CD4-positive, alpha-beta T cell (primary cell): ENCODE measurements around the gene DAAM1. TPM values are rescaled to one million over a fixed set of nuclear protein-coding genes. Genes with fewer than 3 reads are reported as not detected.

Experiments
- ATAC-seq: fragments of 200-7000 bp; cut with Tn5 transposase; one replicate; pipeline ENCODE4 v1.10.0; 2022; ENCODE audit warnings: mild to moderate bottlenecking; ENCODE audit not compliant: poor library complexity
- CTCF ChIA-PET: fragments of 350-600 bp; sonication (Branson Sonifier 250); formaldehyde crosslinking; loops from one replicate; lab custom pipeline; 2021; ENCODE audit warnings: antibody characterized with exemption, inconsistent platforms; lab: Charles Lee
- POLR2A ChIA-PET: fragments of 350-600 bp; sonication (Branson Sonifier 250); formaldehyde crosslinking; loops from one replicate; lab custom pipeline; 2021; ENCODE audit warnings: antibody characterized with exemption, inconsistent platforms; lab: Charles Lee
- DNase-seq, 14 experiments: peaks; one replicate each; pipeline ENCODE4 v3.0.0-alpha.2; 2013 to 2020; ENCODE audit warnings: mixed read lengths in 2 of 14
- H3K27ac ChIP-seq, 2 donors: one replicate each; pipeline versions ENCODE4 v1.5.1 to v1.7.0; 2013; ENCODE audit warnings: low read length in 2 of 2, low read depth in 1 of 2, mild to moderate bottlenecking in 1 of 2
- H3K27me3 ChIP-seq, 2 experiments: 1 replicate in 1 of 2; 2 replicates in 1 of 2; pipeline versions ENCODE4 v1.6.1 to v1.7.0; 2013; ENCODE audit warnings: low read length in 2 of 2, control low read depth in 1 of 2, mild to moderate bottlenecking in 1 of 2, moderate library complexity in 1 of 2; ENCODE audit not compliant: insufficient read depth in 2 of 2, control insufficient read depth in 1 of 2
- H3K36me3 ChIP-seq: one replicate; pipeline ENCODE4 v1.6.1; 2013; ENCODE audit warnings: low read length, control low read depth; ENCODE audit not compliant: insufficient read depth
- H3K4me1 ChIP-seq: one replicate; pipeline ENCODE4 v1.6.1; 2013; ENCODE audit warnings: low read length, control low read depth; ENCODE audit not compliant: insufficient read depth
- H3K4me3 ChIP-seq: one replicate; pipeline ENCODE4 v1.5.1; 2013; ENCODE audit warnings: mild to moderate bottlenecking, low read length, moderate library complexity
- H3K9me3 ChIP-seq, 2 experiments: 1 replicate in 1 of 2; 2 replicates in 1 of 2; pipeline versions ENCODE4 v1.6.1 to v1.7.0; 2013; ENCODE audit warnings: low read length in 2 of 2, mild to moderate bottlenecking in 2 of 2, control low read depth in 1 of 2, moderate library complexity in 1 of 2; ENCODE audit not compliant: control insufficient read depth in 1 of 2, insufficient read depth in 1 of 2
- H3K27ac Mint-ChIP-seq: one replicate; pipeline ENCODE4 v1.8.0; 2020; ENCODE audit warnings: mixed read lengths
- H3K27me3 Mint-ChIP-seq: one replicate; pipeline ENCODE4 v1.8.0; 2021; ENCODE audit warnings: mixed read lengths
- H3K36me3 Mint-ChIP-seq: one replicate; pipeline ENCODE4 v1.8.0; 2021; ENCODE audit warnings: low read depth, mixed read lengths
- H3K4me1 Mint-ChIP-seq: one replicate; pipeline ENCODE4 v1.8.0; 2021; ENCODE audit warnings: low read depth, mixed read lengths
- H3K4me3 Mint-ChIP-seq: one replicate; pipeline ENCODE4 v1.8.0; 2020; ENCODE audit warnings: mild to moderate bottlenecking, mixed read lengths
- H3K9me3 Mint-ChIP-seq: one replicate; pipeline ENCODE4 v1.8.0; 2020; ENCODE audit warnings: mixed read lengths
- CTCF ChIP-seq: fragments of 200-600 bp; IDR thresholded peaks from one replicate; pipeline ENCODE4 v1.8.0; 2022; ENCODE audit warnings: antibody characterized with exemption, mild to moderate bottlenecking
- intact Hi-C, 2 experiments: fragments of 100-400 bp; cut with DNase I in 1 of 2; cut with micrococcal nuclease in 1 of 2; formaldehyde crosslinking; loops; one replicate each; pipeline versions ENCODE4 v1.15.1 to v1.9.0; 2023 to 2025; cut with DNase I, micrococcal nuclease
- total RNA-seq, 174 experiments: library from RNA in 2 of 174; stranded (reverse) in 2 of 174; gene quantifications; one replicate each; pipeline ENCODE4 v1.2.3 and lab custom pipeline; 2021 to 2026

Gene DAAM1
- total RNA-seq, 2 experiments from 2014 or later = 7.4 to 8.8 TPM

- no peaks in the 10 kb centered on the region for H3K36me3 Mint-ChIP-seq
- Histone ChIP-seq H3K4me3 (no peak overlapping the region), H3K9me3 (no peaks in the 10 kb centered on the region), H3K27me3 (no peaks in the 10 kb centered on the region), H3K27ac (no peak overlapping the region), H3K36me3 (no peaks in the 10 kb centered on the region), H3K4me1 (no peaks in the 10 kb centered on the region)
- CTCF ChIA-PET = no interaction called here
- no peak for ATAC-seq
- no peak for TF ChIP-seq CTCF
- H3K27ac Mint-ChIP-seq = no peak overlapping the region
- POLR2A ChIA-PET = no interaction called here
- DNase-seq = no peak
- H3K4me1 Mint-ChIP-seq = no peaks in the 10 kb centered on the region
- H3K4me3 Mint-ChIP-seq = no peak overlapping the region
- intact Hi-C loops = no loop called here
- H3K9me3 Mint-ChIP-seq = no peaks in the 10 kb centered on the region
- no peaks in the 10 kb centered on the region for H3K27me3 Mint-ChIP-seq
Measured at GRCh38 chr14:59246566-59246965, 58.1 kb downstream of the DAAM1 start.

- no peak overlapping the region for H3K4me3 Mint-ChIP-seq
- no peaks in the 10 kb centered on the region for H3K4me1 ChIP-seq
- no peaks in the 10 kb centered on the region for H3K27me3 Mint-ChIP-seq
- H3K27ac ChIP-seq = no peak overlapping the region
- H3K9me3 Mint-ChIP-seq = no peaks in the 10 kb centered on the region
- no peak overlapping the region for H3K4me3 ChIP-seq
- no peaks in the 10 kb centered on the region for H3K27me3 ChIP-seq
- TF ChIP-seq CTCF = no peak
- H3K4me1 Mint-ChIP-seq = no peaks in the 10 kb centered on the region
- CTCF ChIA-PET = no interaction called here
- intact Hi-C loops = no loop called here
- DNase-seq (no peak), ATAC-seq (no peak)
- H3K27ac Mint-ChIP-seq = no peak overlapping the region
- H3K9me3 ChIP-seq = no peaks in the 10 kb centered on the region
- H3K36me3 Mint-ChIP-seq = no peaks in the 10 kb centered on the region
- H3K36me3 ChIP-seq = no peaks in the 10 kb centered on the region
- POLR2A ChIA-PET = no interaction called here
Measured at GRCh38 chr14:59247801-59248584, 59.5 kb downstream of the DAAM1 start.

- no peaks in the 10 kb centered on the region for H3K9me3 ChIP-seq
- no peak for ATAC-seq
- Mint-ChIP-seq H3K4me3 (no peak overlapping the region), H3K9me3 (no peaks in the 10 kb centered on the region), H3K4me1 (no peaks in the 10 kb centered on the region), H3K36me3 (no peaks in the 10 kb centered on the region), H3K27ac (no peak overlapping the region), H3K27me3 (no peaks in the 10 kb centered on the region)
- no peaks in the 10 kb centered on the region for H3K4me1 ChIP-seq
- no peak for TF ChIP-seq CTCF
- POLR2A ChIA-PET = no interaction called here
- no peak overlapping the region for H3K4me3 ChIP-seq
- H3K27me3 ChIP-seq = no peaks in the 10 kb centered on the region
- H3K27ac ChIP-seq = no peak overlapping the region
- no peak for DNase-seq
- CTCF ChIA-PET = no interaction called here
- intact Hi-C loops = no loop called here
- no peaks in the 10 kb centered on the region for H3K36me3 ChIP-seq
Measured at GRCh38 chr14:59249029-59249428, 60.6 kb downstream of the DAAM1 start.
